H1 (cell line): ENCODE results near the gene MSH2. TPM values are rescaled to one million over a fixed set of nuclear protein-coding genes. Genes with fewer than 3 reads are reported as not detected.

Experiments
- CTCF ChIA-PET: fragments of 300-600 bp; sonication (Branson Sonifier 250); formaldehyde crosslinking; loops from one replicate; lab custom pipeline; 2021; ENCODE audit not compliant: partially characterized antibody; lab: Charles Lee
- POLR2A ChIA-PET: fragments of 300-600 bp; sonication (Branson Sonifier 250); formaldehyde crosslinking; loops from one replicate; lab custom pipeline; 2021; ENCODE audit warnings: inconsistent platforms; ENCODE audit not compliant: partially characterized antibody; lab: Charles Lee
- DNase-seq, 2 experiments: peaks; one replicate each; pipeline versions ENCODE4 v3.0.0 to v3.0.0-alpha.2; 2010 to 2022; ENCODE audit warnings: low spot score in 2 of 2, low read depth in 1 of 2, mixed read lengths in 1 of 2
- FAIRE-seq: peaks from 2 replicates; lab custom pipeline; 2011; peaks lifted over from hg19 to GRCh38; lab: Jason Lieb, UNC
- H2AFZ ChIP-seq: 2 replicates; pipeline ENCODE4 v1.8.1; 2012; ENCODE audit warnings: low read length, inconsistent platforms
- H2AK5ac ChIP-seq: 2 replicates; pipeline ENCODE4 v1.6.1; 2013; ENCODE audit warnings: low read depth, low read length
- H2BK120ac ChIP-seq: replicated peaks from 2 replicates; pipeline ENCODE3; 2013; ENCODE audit warnings: low read depth, low read length, inconsistent platforms
- H2BK12ac ChIP-seq: 2 replicates; pipeline ENCODE4 v1.6.1; 2013; ENCODE audit warnings: low read depth, low read length
- H2BK15ac ChIP-seq: 2 replicates; pipeline ENCODE4 v1.6.1; 2013; ENCODE audit warnings: low read length
- H2BK20ac ChIP-seq: 2 replicates; pipeline ENCODE4 v1.6.1; 2013; ENCODE audit warnings: low read length
- H2BK5ac ChIP-seq: 2 replicates; pipeline ENCODE4 v1.6.1; 2013; ENCODE audit warnings: low read depth, low read length
- H3K14ac ChIP-seq: 2 replicates; pipeline ENCODE4 v1.6.1; 2013; ENCODE audit warnings: inconsistent platforms; ENCODE audit not compliant: insufficient read length
- H3K18ac ChIP-seq: 2 replicates; pipeline ENCODE4 v1.6.1; 2013; ENCODE audit warnings: low read length; ENCODE audit errors: extremely low read depth
- H3K23ac ChIP-seq: 2 replicates; pipeline ENCODE4 v1.6.1; 2013; ENCODE audit warnings: inconsistent platforms; ENCODE audit not compliant: insufficient read length
- H3K23me2 ChIP-seq: 2 replicates; pipeline ENCODE4 v1.6.1; 2013; ENCODE audit warnings: low read depth, low read length
- H3K27ac ChIP-seq: 2 replicates; pipeline ENCODE4 v1.6.1; 2011; ENCODE audit warnings: low read depth, low read length, inconsistent platforms
- H3K27me3 ChIP-seq, 4 experiments: replicated peaks in 1 of 4; 1 replicate in 1 of 4; 2 replicates in 3 of 4; pipeline versions ENCODE4 v1.6.1 to v1.8.1; 2011 to 2013; ENCODE audit warnings: low read length in 3 of 4, mild to moderate bottlenecking in 3 of 4, inconsistent platforms in 2 of 4, mixed read lengths in 2 of 4, moderate library complexity in 1 of 4; ENCODE audit not compliant: control insufficient read depth in 3 of 4, insufficient read depth in 3 of 4; ENCODE audit errors: extremely low read depth in 1 of 4
- H3K36me3 ChIP-seq, 4 experiments: 2 replicates each; pipeline versions ENCODE4 v1.6.1 to v1.8.1; 2011 to 2013; ENCODE audit warnings: mild to moderate bottlenecking in 4 of 4, low read length in 3 of 4, moderate library complexity in 2 of 4, control low read depth in 1 of 4, inconsistent platforms in 1 of 4; ENCODE audit not compliant: insufficient read depth in 4 of 4, control insufficient read depth in 2 of 4
- H3K4ac ChIP-seq: replicated peaks from 2 replicates; pipeline ENCODE3; 2013; ENCODE audit warnings: low read length, low read depth, mixed read lengths, inconsistent platforms; ENCODE audit not compliant: insufficient read length
- H3K4me1 ChIP-seq, 4 experiments: replicated peaks in 1 of 4; 1 replicate in 1 of 4; 2 replicates in 3 of 4; pipeline versions ENCODE4 v1.6.1 to v1.8.1; 2011 to 2013; ENCODE audit warnings: low read length in 3 of 4, inconsistent platforms in 2 of 4, mixed read lengths in 1 of 4; ENCODE audit not compliant: insufficient read depth in 4 of 4, control insufficient read depth in 3 of 4
- H3K4me2 ChIP-seq, 2 experiments: 2 replicates each; pipeline versions ENCODE4 v1.6.1 to v1.8.1; 2011 to 2013; ENCODE audit warnings: low read depth in 2 of 2, low read length in 2 of 2, control low read depth in 1 of 2, inconsistent platforms in 1 of 2, mild to moderate bottlenecking in 1 of 2; ENCODE audit not compliant: insufficient read depth in 1 of 2
- H3K4me3 ChIP-seq, 4 experiments: fragments of 200-600, 300-600 bp in 1 of 4; sonication (generic), shearing (Covaris generic), sonication (Bioruptor Twin) in 1 of 4; 2 replicates each; pipeline versions ENCODE4 v1.5.1 to v1.8.1; 2011 to 2016; ENCODE audit warnings: low read length in 4 of 4, low read depth in 3 of 4, control low read depth in 2 of 4, inconsistent platforms in 2 of 4, mild to moderate bottlenecking in 2 of 4, mixed read lengths in 1 of 4, moderate library complexity in 1 of 4; ENCODE audit not compliant: insufficient read depth in 2 of 4; ENCODE audit errors: extremely low read depth in 1 of 4
- H3K56ac ChIP-seq: replicated peaks from 2 replicates; pipeline ENCODE3; 2013; ENCODE audit warnings: low read depth, mild to moderate bottlenecking, mixed read lengths, low read length, inconsistent platforms; ENCODE audit not compliant: insufficient read length
- H3K79me1 ChIP-seq: 2 replicates; pipeline ENCODE4 v1.6.1; 2013; ENCODE audit warnings: low read depth, low read length, control low read depth
- H3K79me2 ChIP-seq, 2 experiments: 2 replicates each; pipeline versions ENCODE4 v1.6.1 to v1.8.1; 2012 to 2013; ENCODE audit warnings: low read length in 2 of 2, mild to moderate bottlenecking in 2 of 2, inconsistent platforms in 1 of 2; ENCODE audit not compliant: insufficient read depth in 2 of 2, control insufficient read depth in 1 of 2
- H3K9ac ChIP-seq, 4 experiments: replicated peaks in 1 of 4; 1 replicate in 1 of 4; 2 replicates in 3 of 4; pipeline versions ENCODE4 v1.6.1 to v1.8.1; 2011 to 2013; ENCODE audit warnings: low read depth in 3 of 4, low read length in 3 of 4, control low read depth in 2 of 4, mild to moderate bottlenecking in 2 of 4, moderate library complexity in 2 of 4, inconsistent platforms in 1 of 4; ENCODE audit errors: extremely low read depth in 1 of 4
- H3K9me3 ChIP-seq, 2 experiments: 2 replicates each; pipeline versions ENCODE4 v1.6.1 to v1.8.1; 2012 to 2013; ENCODE audit warnings: mild to moderate bottlenecking in 2 of 2, moderate library complexity in 2 of 2, control low read depth in 1 of 2, inconsistent platforms in 1 of 2, low read depth in 1 of 2, low read length in 1 of 2, mixed read lengths in 1 of 2; ENCODE audit not compliant: insufficient read depth in 2 of 2
- H4K20me1 ChIP-seq, 2 experiments: replicated peaks in 1 of 2; 2 replicates each; pipeline versions ENCODE3 to v1.8.1; 2011 to 2013; ENCODE audit warnings: inconsistent platforms in 2 of 2, low read length in 2 of 2, mild to moderate bottlenecking in 1 of 2; ENCODE audit not compliant: insufficient read depth in 2 of 2, control insufficient read depth in 1 of 2
- H4K5ac ChIP-seq: 2 replicates; pipeline ENCODE4 v1.6.1; 2013; ENCODE audit warnings: low read length, low read depth, mixed read lengths, inconsistent platforms; ENCODE audit not compliant: insufficient read length
- H4K8ac ChIP-seq: 2 replicates; pipeline ENCODE4 v1.8.0; 2013; ENCODE audit warnings: mild to moderate bottlenecking, moderate library complexity, low read length, inconsistent platforms; ENCODE audit not compliant: insufficient read depth; ENCODE audit errors: extremely low read depth
- H4K91ac ChIP-seq: replicated peaks from 2 replicates; pipeline ENCODE3; 2013; ENCODE audit warnings: low read length, mixed read lengths, inconsistent platforms; ENCODE audit not compliant: insufficient read length
- BACH1 ChIP-seq: IDR thresholded peaks from 2 replicates; pipeline ENCODE4 v1.6.1; 2012; ENCODE audit warnings: low read length, improper control_type of control experiment
- CTBP2 ChIP-seq: IDR thresholded peaks from 2 replicates; pipeline ENCODE4 v1.7.0; 2011; ENCODE audit warnings: borderline replicate concordance, mild to moderate bottlenecking, moderate library complexity, mixed read lengths, low read length; ENCODE audit not compliant: insufficient read depth, insufficient read length
- HDAC6 ChIP-seq: IDR thresholded peaks from one replicate; pipeline ENCODE4 v1.7.1; 2012; ENCODE audit warnings: low read depth, mild to moderate bottlenecking, inconsistent platforms, low read length, moderate library complexity
- JUND ChIP-seq: IDR thresholded peaks from 2 replicates; pipeline ENCODE4 v1.6.1; 2011; ENCODE audit warnings: mild to moderate bottlenecking, improper control_type of control experiment, low read length
- KDM5A ChIP-seq: fragments of 200-600 bp; IDR thresholded peaks from 2 replicates; pipeline ENCODE4 v1.7.1; 2012; ENCODE audit warnings: mild to moderate bottlenecking, low read length, inconsistent platforms, mixed read lengths
- MAFK ChIP-seq: IDR thresholded peaks from 2 replicates; pipeline ENCODE4 v1.6.1; 2012; ENCODE audit warnings: low read depth, mild to moderate bottlenecking, improper control_type of control experiment, low read length
- POLR2A ChIP-seq, 2 experiments: IDR thresholded peaks; 1 replicate in 1 of 2; 2 replicates in 1 of 2; pipeline ENCODE4 v1.6.1; 2011; ENCODE audit warnings: low read depth in 2 of 2, low read length in 2 of 2, mild to moderate bottlenecking in 2 of 2; ENCODE audit errors: control extremely low read depth in 1 of 2
- POLR2AphosphoS5 ChIP-seq: IDR thresholded peaks from 2 replicates; pipeline ENCODE4 v1.6.1; 2011; ENCODE audit warnings: low read depth, low read length
- TBP ChIP-seq: IDR thresholded peaks from 2 replicates; pipeline ENCODE4 v1.6.1; 2011; ENCODE audit warnings: low read depth, low read length, improper control_type of control experiment
- ZNF274 ChIP-seq: IDR thresholded peaks from 2 replicates; pipeline ENCODE4 v1.7.0; 2012; ENCODE audit warnings: low read length, borderline replicate concordance; ENCODE audit errors: extremely low read depth
- WGBS, 2 experiments: shearing (Covaris generic) in 1 of 2; methylation state at CpG; one replicate each; pipeline versions ENCODE4 v1.1.6 to v1.1.7; 2013 to 2015; ENCODE audit warnings: low lambda C conversion rate in 2 of 2, mixed read lengths in 2 of 2, inconsistent platforms in 1 of 2, low coverage in 1 of 2, missing lambda C conversion rate in 1 of 2; ENCODE audit not compliant: insufficient replicate concordance in 2 of 2, insufficient coverage in 1 of 2, insufficient read length in 1 of 2; ENCODE audit errors: extremely low coverage in 1 of 2, missing lambda C conversion rate in 1 of 2; 5-methylcytosine and 5-hydroxymethylcytosine counted together
- polyA plus RNA-seq, 7 experiments: library from polyadenylated mRNA; depleted of rRNA in 3 of 7; stranded (reverse) in 5 of 7; unstranded in 2 of 7; fragments of >200 nt in 5 of 7; fragments of 200-250 nt in 2 of 7; gene quantifications; 1 replicate in 5 of 7; 2 replicates in 1 of 7; 4 replicates in 1 of 7; pipeline versions ENCODE4 v1.2.1 to v1.2.3, GENCODE V29; 2011 to 2013; ENCODE audit warnings: missing spikeins in 2 of 7, mixed read lengths in 2 of 7
- total RNA-seq: library from RNA; stranded (reverse); fragmentation: NEBNext Ultra II Directional; extraction: Animal tissue kit (Norgen Biotek cat#: 25700); gene quantifications from 2 replicates; pipeline ENCODE4 v1.2.1, GENCODE V29; 2021
- TF ChIP-seq, protein P1 (sequence below): IDR thresholded peaks from 2 replicates; pipeline ENCODE4 v1.6.1; 2011; ENCODE audit warnings: low read depth, mild to moderate bottlenecking, low read length; ENCODE audit not compliant: insufficient read depth

The MSH2 gene
- total and polyA plus RNA-seq, 2 of the 8 experiments (the other 6 are each of a cell fraction or from before 2014, with no cell fraction given) = 64.1 to 228 TPM

DNA sequence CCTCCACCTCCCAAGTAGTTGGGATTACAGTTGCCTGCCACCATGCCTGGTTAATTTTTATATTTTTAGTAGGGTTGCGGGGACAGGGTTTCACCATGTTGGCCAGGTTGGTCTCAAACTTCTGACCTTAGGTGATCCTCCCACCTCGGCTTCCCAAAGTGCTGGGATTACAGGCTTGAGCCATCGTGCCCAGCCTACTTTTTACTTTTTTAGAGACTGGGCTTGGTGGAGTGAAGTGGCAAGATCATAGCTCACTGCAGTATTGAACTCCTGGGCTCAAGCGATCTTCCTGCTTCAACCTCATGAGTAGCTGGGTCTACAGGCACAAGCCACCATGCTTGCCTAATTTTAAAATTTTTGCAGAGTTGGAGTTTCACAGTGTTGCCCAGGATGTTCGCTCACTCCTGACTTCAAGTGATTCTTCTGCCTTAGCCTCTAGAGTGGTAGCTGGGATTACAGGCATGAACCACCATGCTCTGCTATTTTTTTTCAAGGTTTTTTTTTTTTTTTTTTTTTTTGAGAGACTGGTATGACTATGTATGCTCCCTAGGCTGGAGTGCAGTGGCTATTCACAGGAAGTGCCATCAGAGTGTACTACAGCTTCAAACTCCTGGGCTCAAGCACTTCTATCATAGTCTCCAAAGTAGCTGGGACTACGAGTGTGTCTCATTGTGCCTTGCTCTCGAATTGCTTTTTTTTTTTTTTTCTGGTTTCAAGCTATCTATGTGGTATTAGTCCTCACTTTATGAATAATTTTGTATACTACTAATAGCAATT, 11.9 kb downstream of the MSH2 start:
- DNase-seq (no peak), FAIRE-seq (no peak)
- Histone ChIP-seq H3K27me3 (no peaks in the 10 kb centered on the region), H4K8ac (no peak overlapping the region; the same call in 1 of the 2 replicates), H2BK15ac (no peak overlapping the region), H3K79me2 (peaks cover 0 to 32% of the 10 kb centered on the region in 2 experiments; a peak in 2 of 4 replicates), H2BK120ac (no peak overlapping the region), H4K5ac (no peak overlapping the region), H3K23me2 (no peaks in the 10 kb centered on the region), H3K18ac (no peak overlapping the region), H3K23ac (no peak overlapping the region), H3K56ac (no peak overlapping the region), H3K4me3 (no peak overlapping the region), H3K79me1 (no peaks in the 10 kb centered on the region; the same call in 1 of the 2 replicates), H2BK20ac (no peak overlapping the region), H3K9me3 (no peaks in the 10 kb centered on the region), H2AFZ (no peak overlapping the region), H2BK5ac (no peak overlapping the region), H2AK5ac (no peak overlapping the region), H4K20me1 (peaks cover 3 to 7% of the 10 kb centered on the region in 2 experiments), H3K4me2 (no peak overlapping the region), H3K4ac (no peak overlapping the region), H3K9ac (no peak overlapping the region), H4K91ac (no peak overlapping the region), H3K4me1 (no peaks in the 10 kb centered on the region), H2BK12ac (no peak overlapping the region), H3K14ac (no peak overlapping the region), H3K36me3 (peaks cover 39 to 93% (median 64%) of the 10 kb centered on the region in 4 experiments), H3K27ac (no peak overlapping the region)
- CTCF ChIA-PET = interaction anchor here (0.6 to 1.1 kb wide), 5 partner anchors 23 to 802 kb away, joined by 3 read pairs; no protein-coding TSS in a partner anchor
- 96% methylated on average over 7 of the region's 7 CpGs; no CpG with 5 or more reads in 1 of the 2 experiments for WGBS, 2 experiments
- POLR2A ChIA-PET = interaction anchor here (0.6 to 2.0 kb wide), 5 partner anchors 8 to 97 kb away, joined by 3 to 7 read pairs (median 4); no protein-coding TSS in a partner anchor
- TF ChIP-seq TBP (no peak), BACH1 (no peak), JUND (no peak), KDM5A (no peak), ZNF274 (no peak), MAFK (no peak), POLR2AphosphoS5 (no peak), CTBP2 (no peak), HDAC6 (no peak), POLR2A (IDR thresholded peaks at IDR 0.05; ENCODE audit: control extremely low read depth in 1 of 2, low read depth in 2 of 2, low read length in 2 of 2) (no peak)
- TF ChIP-seq, protein P1, sequence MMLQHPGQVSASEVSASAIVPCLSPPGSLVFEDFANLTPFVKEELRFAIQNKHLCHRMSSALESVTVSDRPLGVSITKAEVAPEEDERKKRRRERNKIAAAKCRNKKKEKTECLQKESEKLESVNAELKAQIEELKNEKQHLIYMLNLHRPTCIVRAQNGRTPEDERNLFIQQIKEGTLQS = no peak
